Endothelial cell of umbilical vein (primary cell): Measurements from ENCODE around the gene SRP9. TPM values are rescaled to one million over a fixed set of nuclear protein-coding genes. Genes with fewer than 3 reads are reported as not detected.

ENCODE experiments used
- BruUV-seq: library from RNA; stranded (reverse); fragments of 400-500 nt; replicated peaks from 2 replicates; lab custom pipeline; 2021; lab: Mats Ljungman, UMichigan
- CTCF ChIA-PET: fragments of 300-600, 350-600 bp; sonication (Branson Sonifier 250); formaldehyde crosslinking; loops from one replicate; lab custom pipeline; 2021; ENCODE audit warnings: antibody characterized with exemption, inconsistent platforms; lab: Charles Lee
- POLR2A ChIA-PET: fragments of 300-600, 350-600 bp; sonication (Branson Sonifier 250); formaldehyde crosslinking; loops from one replicate; lab custom pipeline; 2021; ENCODE audit warnings: antibody characterized with exemption, inconsistent platforms; lab: Charles Lee
- DNase-seq: peaks from one replicate; pipeline ENCODE4 v3.0.0-alpha.2; 2011; ENCODE audit warnings: low read depth, low spot score
- FAIRE-seq: peaks from 2 replicates; lab custom pipeline; 2011; peaks lifted over from hg19 to GRCh38; lab: Jason Lieb, UNC
- H2AFZ ChIP-seq: 2 replicates; pipeline ENCODE4 v1.6.0; 2012; ENCODE audit warnings: low read depth, low read length, control low read depth, inconsistent platforms
- H3K27ac ChIP-seq: 2 replicates; pipeline ENCODE4 v1.5.1; 2011; ENCODE audit warnings: low read depth, mild to moderate bottlenecking, control low read depth, low read length, moderate library complexity; ENCODE audit not compliant: insufficient read depth
- H3K27me3 ChIP-seq, 2 experiments: 2 replicates each; pipeline versions ENCODE4 v1.6.0 to v1.6.1; 2011; ENCODE audit warnings: low read length in 2 of 2, mixed read lengths in 1 of 2; ENCODE audit not compliant: control insufficient read depth in 2 of 2, insufficient read depth in 2 of 2
- H3K36me3 ChIP-seq, 2 experiments: 2 replicates in 1 of 2; 3 replicates in 1 of 2; pipeline ENCODE4 v1.5.1; 2011; ENCODE audit warnings: low read length in 2 of 2, mild to moderate bottlenecking in 1 of 2, moderate library complexity in 1 of 2; ENCODE audit not compliant: control insufficient read depth in 2 of 2, insufficient read depth in 2 of 2; ENCODE audit errors: extremely low read depth in 1 of 2
- H3K4me1 ChIP-seq: 3 replicates; pipeline ENCODE4 v1.5.1; 2011; ENCODE audit warnings: mild to moderate bottlenecking, low read length; ENCODE audit not compliant: control insufficient read depth, insufficient read depth; ENCODE audit errors: extremely low read depth
- H3K4me2 ChIP-seq: 2 replicates; pipeline ENCODE4 v1.6.1; 2011; ENCODE audit warnings: low read length, control low read depth, mixed read lengths; ENCODE audit not compliant: insufficient read depth
- H3K4me3 ChIP-seq, 3 experiments: fragments of 200-600 bp in 1 of 3; sonication (generic), shearing (Covaris generic) in 1 of 3; replicated peaks in 1 of 3; 2 replicates each; pipeline ENCODE4 v1.5.1; 2011 to 2016; ENCODE audit warnings: control low read depth in 3 of 3, low read length in 3 of 3, mild to moderate bottlenecking in 2 of 3, inconsistent platforms in 1 of 3, low read depth in 1 of 3, moderate library complexity in 1 of 3; ENCODE audit not compliant: insufficient read depth in 1 of 3
- H3K79me2 ChIP-seq: 2 replicates; pipeline ENCODE4 v1.6.0; 2012; ENCODE audit warnings: low read length, inconsistent platforms; ENCODE audit not compliant: control insufficient read depth, insufficient read depth
- H3K9ac ChIP-seq: replicated peaks from 2 replicates; pipeline ENCODE3; 2011; ENCODE audit warnings: low read length, control low read depth; ENCODE audit not compliant: insufficient read depth; ENCODE audit errors: extremely low read depth
- H3K9me1 ChIP-seq: replicated peaks from 3 replicates; pipeline ENCODE4 v1.6.0; 2011; ENCODE audit warnings: mild to moderate bottlenecking, low read length; ENCODE audit not compliant: control insufficient read depth, insufficient read depth; ENCODE audit errors: extremely low read depth
- H3K9me3 ChIP-seq: replicated peaks from 2 replicates; pipeline ENCODE4 v1.5.1; 2012; ENCODE audit warnings: low read length, inconsistent platforms; ENCODE audit not compliant: control insufficient read depth, insufficient read depth
- H4K20me1 ChIP-seq: replicated peaks from 2 replicates; pipeline ENCODE3; 2011; ENCODE audit warnings: mild to moderate bottlenecking, low read length; ENCODE audit not compliant: control insufficient read depth, insufficient read depth; ENCODE audit errors: extremely low read depth
- EZH2 ChIP-seq: IDR thresholded peaks from 2 replicates; pipeline ENCODE4 v1.6.1; 2012; ENCODE audit warnings: borderline replicate concordance, low read depth, mild to moderate bottlenecking, moderate library complexity, low read length, inconsistent platforms; ENCODE audit not compliant: severe bottlenecking
- FOS ChIP-seq: IDR thresholded peaks from 2 replicates; pipeline ENCODE4 v1.6.1; 2011; ENCODE audit warnings: mild to moderate bottlenecking, low read length, moderate library complexity, borderline replicate concordance; ENCODE audit not compliant: insufficient read depth
- GATA2 ChIP-seq: IDR thresholded peaks from 2 replicates; pipeline ENCODE4 v1.7.0; 2011; ENCODE audit warnings: low read depth, mild to moderate bottlenecking, moderate library complexity, mixed read lengths, low read length; ENCODE audit not compliant: insufficient read length, insufficient read depth
- JUN ChIP-seq: IDR thresholded peaks from 2 replicates; pipeline ENCODE4 v1.6.1; 2011; ENCODE audit warnings: borderline replicate concordance, low read depth; ENCODE audit not compliant: insufficient read length, insufficient read depth
- MAX ChIP-seq: IDR thresholded peaks from 2 replicates; pipeline ENCODE4 v1.6.1; 2011; ENCODE audit not compliant: insufficient read depth, insufficient read length
- MYC ChIP-seq: IDR thresholded peaks from one replicate; pipeline ENCODE4 v1.6.1; 2011; ENCODE audit warnings: mild to moderate bottlenecking, low read depth, low read length
- POLR2A ChIP-seq: IDR thresholded peaks from 2 replicates; pipeline ENCODE4 v1.6.1; 2012; ENCODE audit warnings: low read depth, mild to moderate bottlenecking, control low read depth, low read length
- POLR2AphosphoS5 ChIP-seq: IDR thresholded peaks from 2 replicates; pipeline ENCODE4 v1.6.1; 2012; ENCODE audit warnings: low read depth, mild to moderate bottlenecking, control low read depth, low read length, moderate library complexity; ENCODE audit not compliant: insufficient read depth
- dilution Hi-C: fragments of 300-500 bp; cut with MboI; formaldehyde crosslinking; loops from one replicate; pipeline ENCODE4 v1.15.0; 2019; ENCODE audit warnings: low sequenced_read_pairs; ENCODE audit not compliant: extremely low pct_ligation_motif_present
- intact Hi-C: fragments of 100-400 bp; cut with micrococcal nuclease; formaldehyde crosslinking; loops from one replicate; pipeline ENCODE4 v1.10.0; 2022
- polyA plus RNA-seq, 4 experiments: library from polyadenylated mRNA; depleted of rRNA in 3 of 4; stranded (reverse) in 3 of 4; unstranded in 1 of 4; fragments of >200 nt; gene quantifications; 2 replicates each; pipeline versions ENCODE4 v1.2.1 to v1.2.3, GENCODE V29; 2011 to 2012; ENCODE audit warnings: missing spikeins in 1 of 4
- total RNA-seq: library from RNA; stranded (reverse); gene quantifications from 2 replicates; pipeline ENCODE4 v1.2.3, GENCODE V29; 2021
- TF ChIP-seq, protein P1 (sequence below), 2 donors: IDR thresholded peaks; 1 replicate in 1 of 2; 2 replicates in 1 of 2; pipeline ENCODE4 v1.5.1; 2011; ENCODE audit warnings: low read length in 2 of 2, mild to moderate bottlenecking in 2 of 2, moderate library complexity in 2 of 2, control low read depth in 1 of 2, inconsistent platforms in 1 of 2, low read depth in 1 of 2; ENCODE audit not compliant: insufficient read depth in 1 of 2; ENCODE audit errors: extremely low read depth in 1 of 2

SRP9 gene
- total and polyA plus RNA-seq, 2 donors (not counting 3 experiments of a cell fraction or from before 2014, with no cell fraction given), result 283 to 384 TPM

DNA sequence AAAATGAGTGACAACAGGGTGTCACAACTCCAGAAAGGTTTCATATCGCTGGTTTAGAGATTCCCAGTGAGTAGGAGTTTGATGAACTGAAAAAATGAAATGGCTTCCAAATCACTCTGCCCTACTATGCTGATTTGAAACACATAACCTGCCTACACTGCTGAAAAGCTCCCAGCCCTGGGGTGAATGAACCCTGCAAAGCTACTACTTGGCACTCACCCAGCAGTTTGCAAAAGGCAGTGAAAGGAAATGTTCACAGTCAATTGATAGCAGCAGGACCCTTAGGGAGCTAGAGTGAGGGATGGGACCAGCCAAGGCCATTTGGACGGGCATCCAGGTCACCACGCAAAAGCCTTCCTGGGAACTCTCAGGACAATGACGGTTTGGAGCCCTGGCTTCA lies 44.4 kb upstream of the SRP9 start:
- H3K36me3 ChIP-seq, result no peaks in the 10 kb centered on the region
- H3K4me2 ChIP-seq, result no peak overlapping the region
- FAIRE-seq, result peak; percentile 8
- peaks cover 18% of the 10 kb centered on the region for H3K4me1 ChIP-seq
- TF ChIP-seq POLR2AphosphoS5 (no peak), MAX (no peak), JUN (no peak), POLR2A (no peak), EZH2 (no peak), MYC (no peak), GATA2 (no peak), FOS (no peak)
- TF ChIP-seq, protein P1, sequence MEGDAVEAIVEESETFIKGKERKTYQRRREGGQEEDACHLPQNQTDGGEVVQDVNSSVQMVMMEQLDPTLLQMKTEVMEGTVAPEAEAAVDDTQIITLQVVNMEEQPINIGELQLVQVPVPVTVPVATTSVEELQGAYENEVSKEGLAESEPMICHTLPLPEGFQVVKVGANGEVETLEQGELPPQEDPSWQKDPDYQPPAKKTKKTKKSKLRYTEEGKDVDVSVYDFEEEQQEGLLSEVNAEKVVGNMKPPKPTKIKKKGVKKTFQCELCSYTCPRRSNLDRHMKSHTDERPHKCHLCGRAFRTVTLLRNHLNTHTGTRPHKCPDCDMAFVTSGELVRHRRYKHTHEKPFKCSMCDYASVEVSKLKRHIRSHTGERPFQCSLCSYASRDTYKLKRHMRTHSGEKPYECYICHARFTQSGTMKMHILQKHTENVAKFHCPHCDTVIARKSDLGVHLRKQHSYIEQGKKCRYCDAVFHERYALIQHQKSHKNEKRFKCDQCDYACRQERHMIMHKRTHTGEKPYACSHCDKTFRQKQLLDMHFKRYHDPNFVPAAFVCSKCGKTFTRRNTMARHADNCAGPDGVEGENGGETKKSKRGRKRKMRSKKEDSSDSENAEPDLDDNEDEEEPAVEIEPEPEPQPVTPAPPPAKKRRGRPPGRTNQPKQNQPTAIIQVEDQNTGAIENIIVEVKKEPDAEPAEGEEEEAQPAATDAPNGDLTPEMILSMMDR (IDR thresholded peaks at IDR 0.05; ENCODE audit: extremely low read depth in 1 of 2, insufficient read depth in 1 of 2, low read depth in 1 of 2, low read length in 2 of 2), result no peak
- BruUV-seq, result no TSS peak
- no peak for DNase-seq
- H3K4me3 ChIP-seq, result no peak overlapping the region
- H3K9me3 ChIP-seq, result no peaks in the 10 kb centered on the region
- no peaks in the 10 kb centered on the region for H3K27me3 ChIP-seq
- intact Hi-C loops, result no loop called here
- H3K9ac ChIP-seq, result no peak overlapping the region
- dilution Hi-C loops, result loop anchor here (5.0 kb wide), 1 partner anchor 71 kb away; no protein-coding TSS in a partner anchor
- H3K27ac ChIP-seq, result no peak overlapping the region
- CTCF ChIA-PET, result no interaction called here
- no peak overlapping the region for H2AFZ ChIP-seq
- no peaks in the 10 kb centered on the region for H3K9me1 ChIP-seq
- POLR2A ChIA-PET, result no interaction called here
- no peaks in the 10 kb centered on the region for H3K79me2 ChIP-seq
- H4K20me1 ChIP-seq, result no peaks in the 10 kb centered on the region
